Measurements from ENCODE around the gene TTYH3.
"Not testable (repeated sequence)": the region's sequence is repeated elsewhere in the genome, so short reads cannot be mapped to it uniquely, and the experiment has no call there.

Gene TTYH3

GRCh38 chr7:2665359-2665791, 33.6 kb downstream of the TTYH3 start:
- no peak for DNase-seq (ENCODE audit: low read depth)

GRCh38 chr7:2666155-2666554, 34.4 kb downstream of the TTYH3 start:
- DNase-seq (ENCODE audit: low read depth), result no peak

- DNase-seq (ENCODE audit: low read depth), result no peak
Observed at GRCh38 chr7:2666588-2667250, 34.9 kb downstream of the TTYH3 start.

GRCh38 chr7:2667843-2668242, 36.1 kb downstream of the TTYH3 start:
- no peak for DNase-seq (ENCODE audit: low read depth)

- DNase-seq (ENCODE audit: low read depth), result no peak
Observed at GRCh38 chr7:2668401-2668800, 36.6 kb downstream of the TTYH3 start.

GRCh38 chr7:2670171-2670570, 38.4 kb downstream of the TTYH3 start:
- DNase-seq (ENCODE audit: low read depth), result no peak

GRCh38 chr7:2670720-2671391, 39.1 kb downstream of the TTYH3 start:
- DNase-seq (ENCODE audit: low read depth), result no peak

- DNase-seq (ENCODE audit: low read depth), result not testable (repeated sequence)
Observed at GRCh38 chr7:2673214-2673613, 41.4 kb downstream of the TTYH3 start.

- DNase-seq (ENCODE audit: low read depth), result no peak
Observed at GRCh38 chr7:2673934-2674333, 42.1 kb downstream of the TTYH3 start.

- no peak for DNase-seq (ENCODE audit: low read depth)
Observed at GRCh38 chr7:2675256-2675764, 43.5 kb downstream of the TTYH3 start.

- DNase-seq (ENCODE audit: low read depth), result not testable (repeated sequence)
Observed at GRCh38 chr7:2676576-2676975, 44.8 kb downstream of the TTYH3 start.

GRCh38 chr7:2678454-2678853, 46.7 kb downstream of the TTYH3 start:
- not testable (repeated sequence) for DNase-seq (ENCODE audit: low read depth)

- DNase-seq (ENCODE audit: low read depth), result not testable (repeated sequence)
Observed at GRCh38 chr7:2679135-2680127, 47.6 kb downstream of the TTYH3 start.

GRCh38 chr7:2680256-2680655, 48.5 kb downstream of the TTYH3 start:
- no peak for DNase-seq (ENCODE audit: low read depth)

- no peak for DNase-seq (ENCODE audit: low read depth)
Observed at GRCh38 chr7:2680792-2681490, 49.2 kb downstream of the TTYH3 start.

GRCh38 chr7:2681929-2682799, 50.4 kb downstream of the TTYH3 start:
- DNase-seq (ENCODE audit: low read depth), result no peak

GRCh38 chr7:2684501-2684900, 52.7 kb downstream of the TTYH3 start:
- DNase-seq (ENCODE audit: low read depth), result no peak

- DNase-seq (ENCODE audit: low read depth), result no peak
Observed at GRCh38 chr7:2686101-2686500, 54.3 kb downstream of the TTYH3 start.

GRCh38 chr7:2687338-2687869, 55.6 kb downstream of the TTYH3 start:
- DNase-seq (ENCODE audit: low read depth), result no peak

- no peak for DNase-seq (ENCODE audit: low read depth)
Observed at GRCh38 chr7:2687881-2688318, 56.1 kb downstream of the TTYH3 start, which contains the start of gene AMZ1. AMZ1 (plus strand) TSS chr7:2688202; CDS start chr7:2700452, 12,250 bp downstream.

All from CMK (cell line).